HG02610 (cell line): ENCODE measurements around the gene TMEM238L.

Experiments used
- ATAC-seq: cut with Tn5 transposase; IDR thresholded peaks from one replicate; pipeline ENCODE4 v1.9.1; 2021; ENCODE audit warnings: mild to moderate bottlenecking, moderate library complexity; ENCODE audit not compliant: unreplicated experiment

Gene TMEM238L

DNA sequence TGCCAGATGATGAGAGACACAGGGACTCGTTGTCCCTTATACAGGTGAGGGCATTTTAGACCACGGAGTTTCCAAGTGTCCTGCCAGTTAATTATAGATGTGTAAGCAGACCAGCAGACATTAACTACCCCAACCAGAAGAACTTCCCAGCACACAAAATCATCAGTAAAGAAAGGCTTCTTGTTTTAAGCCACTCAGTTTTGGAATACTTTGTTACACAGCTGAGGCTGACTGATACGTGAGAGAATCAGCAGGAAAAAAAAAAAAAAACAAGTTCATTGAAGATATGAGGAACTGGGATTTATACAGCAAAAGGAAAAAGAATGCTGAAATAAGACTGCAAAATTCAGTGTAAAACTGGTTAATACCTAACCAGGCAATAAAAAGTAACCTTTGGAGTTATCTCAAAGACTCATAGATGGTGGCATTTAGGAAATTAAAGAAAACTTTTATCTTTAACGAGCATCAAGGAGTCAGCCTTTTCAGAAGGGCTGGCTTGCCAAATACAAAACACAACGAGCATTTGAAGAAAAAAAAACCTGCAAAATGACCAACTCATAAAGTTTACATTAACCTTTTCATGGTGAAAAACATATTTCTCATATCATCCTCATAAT, 28.1 kb downstream of the TMEM238L start:
- no peak for ATAC-seq

DNA sequence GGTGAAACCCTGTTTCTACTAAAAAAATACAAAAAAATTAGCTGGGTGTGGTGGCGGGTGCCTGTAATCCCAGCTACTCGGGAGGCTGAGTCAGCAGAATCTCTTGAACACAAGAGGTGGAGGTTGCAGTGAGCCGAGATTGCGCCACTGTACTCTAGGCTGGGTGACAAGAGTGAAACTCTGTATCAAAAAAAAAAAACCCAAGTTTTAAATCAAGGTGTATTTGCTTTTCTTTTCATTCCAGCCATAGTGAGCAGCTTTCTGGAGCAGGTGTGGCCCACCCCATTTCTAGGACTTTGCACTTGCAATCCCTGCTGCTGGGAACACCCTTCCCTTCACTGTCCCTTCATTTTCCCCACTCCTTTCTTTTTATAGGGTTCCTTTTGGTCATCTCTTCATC, 28.8 kb downstream of the TMEM238L start:
- ATAC-seq, result no peak

DNA sequence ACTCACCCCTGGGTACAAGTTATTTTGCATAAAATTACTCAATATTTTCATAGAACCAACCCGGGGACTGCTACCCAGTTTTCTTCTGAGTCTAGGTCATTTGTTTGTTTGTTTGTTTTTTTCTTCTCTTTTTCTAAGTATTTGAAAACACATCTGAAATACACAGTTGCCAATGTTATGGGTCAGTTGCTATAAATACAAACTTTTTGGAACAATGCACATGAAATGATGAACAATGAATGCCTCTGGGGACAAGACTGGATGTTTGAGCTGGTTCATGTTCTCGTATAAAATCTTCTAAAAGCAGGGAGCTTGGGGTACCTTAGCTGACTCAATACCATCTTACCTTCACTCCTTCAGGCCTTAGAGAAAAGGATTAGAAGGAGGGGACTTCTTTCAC, 30.5 kb downstream of the TMEM238L start:
- no peak for ATAC-seq

DNA sequence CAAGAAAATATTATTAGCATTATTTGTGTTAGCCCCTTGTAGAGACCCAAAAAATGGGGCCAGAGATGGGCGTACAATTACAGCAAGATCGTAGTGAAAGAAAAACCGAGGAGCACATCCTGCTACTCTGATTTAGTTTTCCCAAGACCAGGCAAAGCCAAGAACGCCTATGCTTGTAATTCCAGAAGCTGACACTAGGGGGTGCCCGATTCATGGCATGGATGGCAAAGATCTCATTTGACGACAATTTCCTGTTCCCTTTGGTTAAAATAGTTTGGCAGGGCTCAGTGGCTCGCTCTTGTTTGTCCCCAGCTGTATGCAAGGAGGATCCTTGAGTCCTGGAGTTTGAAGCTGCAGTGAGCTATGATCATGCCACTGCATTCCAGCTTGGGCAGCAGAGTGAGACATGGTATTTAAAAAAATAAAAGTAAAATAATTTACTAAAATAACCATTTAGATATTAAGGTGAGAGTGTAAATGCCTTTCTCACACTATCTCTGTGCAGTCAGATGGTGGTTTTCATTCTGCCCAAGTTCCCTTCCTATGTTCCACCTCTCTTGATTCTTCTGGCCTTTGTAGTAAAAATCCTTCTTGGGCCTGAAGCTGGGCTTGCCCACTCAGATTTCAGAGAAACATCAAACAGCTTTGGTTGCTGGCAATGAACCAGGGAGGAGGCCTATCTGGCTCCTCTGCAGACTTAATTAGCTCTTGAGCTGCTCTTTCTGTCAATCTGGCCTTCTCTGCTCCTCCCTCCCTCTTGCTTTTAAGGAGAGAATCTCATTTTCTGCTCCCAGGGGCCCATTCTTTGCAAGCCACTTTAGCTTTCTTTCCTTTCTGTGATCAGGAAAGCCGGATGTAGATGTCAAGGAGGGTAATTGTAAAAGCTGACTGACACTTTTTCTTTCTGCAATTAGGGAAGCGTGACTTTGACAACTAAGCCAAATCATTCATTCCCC, 31.2 kb downstream of the TMEM238L start:
- ATAC-seq, result no peak

DNA sequence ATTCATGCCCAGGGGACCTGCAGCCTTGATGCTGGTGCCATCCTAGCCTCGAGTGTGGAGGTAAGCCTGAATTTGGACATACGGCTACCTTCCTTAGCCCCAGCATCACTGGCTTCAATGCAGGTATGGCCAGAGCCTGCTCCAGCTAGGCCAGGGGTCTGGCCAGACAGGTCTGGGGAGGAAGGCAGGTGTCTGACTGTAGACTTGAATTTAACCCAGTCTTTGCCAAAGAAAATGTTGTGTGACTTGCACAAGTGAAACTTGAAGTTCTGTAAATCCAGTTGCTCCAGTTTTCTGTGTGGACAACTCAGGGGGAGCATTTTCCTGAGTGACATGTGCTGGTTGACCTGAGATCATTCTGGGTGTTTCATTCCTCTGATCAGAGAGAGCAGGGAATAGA, 32.8 kb downstream of the TMEM238L start:
- no peak for ATAC-seq

DNA sequence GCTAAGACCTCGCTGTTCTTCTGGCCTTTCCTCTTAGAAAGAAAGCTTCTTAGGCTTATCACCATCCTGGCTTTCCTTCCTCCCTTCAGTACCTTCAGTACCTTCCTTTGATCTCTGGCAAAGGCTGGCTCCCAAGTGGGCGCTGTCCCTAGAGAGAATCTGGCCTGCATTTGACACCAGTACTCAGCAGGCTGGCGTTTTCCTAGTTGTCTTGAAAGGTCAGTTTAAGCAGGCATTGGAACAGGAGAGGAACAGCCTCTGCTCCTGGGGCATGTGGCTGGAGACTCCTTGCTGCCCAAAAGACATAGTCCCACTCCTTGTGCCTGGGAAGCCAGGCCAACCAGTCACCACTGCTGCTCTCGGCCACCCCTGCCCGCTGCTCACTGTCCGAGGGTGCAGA, 34.1 kb downstream of the TMEM238L start:
- ATAC-seq, result no peak

DNA sequence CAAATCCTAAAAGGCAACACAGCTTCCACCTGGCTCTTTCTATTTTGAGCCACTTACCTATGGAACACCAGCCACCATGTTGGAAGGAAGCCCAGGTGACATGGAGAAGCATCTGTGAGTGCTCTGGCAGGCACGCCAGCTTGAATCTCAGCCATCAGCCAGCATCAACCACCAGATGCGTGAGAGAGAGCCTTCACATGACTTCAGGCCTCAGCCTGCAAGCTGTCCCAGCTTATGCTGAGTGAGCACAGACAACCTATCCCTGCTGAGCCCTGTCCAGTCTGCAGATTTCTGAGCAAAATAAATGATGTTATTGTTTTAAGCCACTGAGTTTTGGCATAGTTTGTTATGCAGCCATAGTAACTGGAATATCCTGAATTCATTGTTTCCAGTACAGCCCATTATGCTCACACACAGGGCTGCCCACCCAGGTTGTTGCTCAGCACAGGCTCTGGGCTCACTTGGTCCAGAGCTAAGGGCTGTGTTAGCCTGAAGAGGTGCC, 35.1 kb downstream of the TMEM238L start:
- no peak for ATAC-seq

DNA sequence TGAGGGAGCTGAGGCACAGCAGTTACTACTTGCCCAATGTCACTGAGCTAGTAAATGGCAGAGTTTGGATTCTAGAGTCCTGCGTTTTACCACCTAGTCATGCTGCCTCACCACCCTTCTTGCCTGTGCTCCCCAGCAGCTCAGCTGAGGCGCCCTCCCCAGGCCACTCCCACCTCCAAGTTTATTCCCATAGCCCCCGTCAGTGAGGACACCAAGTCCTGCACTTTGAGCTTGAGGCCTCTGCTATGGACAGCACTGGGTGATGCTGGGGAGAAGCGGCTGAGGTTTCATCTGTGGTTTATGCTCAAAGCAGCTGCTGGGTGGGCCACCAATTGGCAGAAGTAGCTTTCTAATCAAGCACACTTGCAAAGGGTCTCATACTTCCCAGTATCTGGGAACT, 36.7 kb downstream of the TMEM238L start:
- ATAC-seq, result no peak

DNA sequence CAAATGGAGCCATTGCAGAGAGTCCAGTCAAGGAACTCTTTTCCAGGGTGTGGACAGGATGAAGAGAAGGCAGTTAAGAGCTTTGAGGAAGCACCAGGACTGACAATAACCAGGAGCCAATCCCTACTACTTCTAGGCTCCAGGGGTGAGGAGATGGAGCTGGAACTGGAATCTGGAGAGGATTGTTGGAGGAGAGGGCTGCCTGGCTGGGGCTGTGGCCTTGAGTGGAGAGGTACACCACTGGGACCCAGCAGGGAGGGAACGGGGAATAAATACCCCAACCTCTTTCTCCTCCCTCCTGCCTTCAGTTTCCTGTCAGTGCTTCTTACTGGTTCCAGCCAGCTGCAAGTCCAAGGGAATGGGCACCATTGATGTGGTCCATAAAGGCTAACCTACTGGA, 41.9 kb downstream of the TMEM238L start:
- no peak for ATAC-seq

DNA sequence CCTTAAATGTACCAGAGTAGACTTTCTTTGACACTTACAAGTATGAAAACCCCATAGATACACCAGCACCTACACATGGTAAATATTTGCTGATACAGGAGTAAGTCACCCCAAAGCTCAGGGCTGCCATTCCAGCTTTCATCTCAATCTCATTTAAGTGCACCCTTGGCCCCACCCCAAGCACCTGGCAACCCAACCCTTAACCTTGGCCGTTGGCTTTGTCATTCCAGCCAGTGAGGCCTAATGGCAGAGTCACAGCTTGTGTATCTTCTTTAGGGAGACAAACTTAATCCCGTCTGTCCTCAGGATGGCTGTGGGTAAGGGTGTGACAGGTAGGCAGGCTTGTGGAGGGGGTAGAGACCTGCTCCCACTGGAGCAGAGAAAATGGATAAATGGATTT, 42.6 kb downstream of the TMEM238L start:
- ATAC-seq, result no peak

DNA sequence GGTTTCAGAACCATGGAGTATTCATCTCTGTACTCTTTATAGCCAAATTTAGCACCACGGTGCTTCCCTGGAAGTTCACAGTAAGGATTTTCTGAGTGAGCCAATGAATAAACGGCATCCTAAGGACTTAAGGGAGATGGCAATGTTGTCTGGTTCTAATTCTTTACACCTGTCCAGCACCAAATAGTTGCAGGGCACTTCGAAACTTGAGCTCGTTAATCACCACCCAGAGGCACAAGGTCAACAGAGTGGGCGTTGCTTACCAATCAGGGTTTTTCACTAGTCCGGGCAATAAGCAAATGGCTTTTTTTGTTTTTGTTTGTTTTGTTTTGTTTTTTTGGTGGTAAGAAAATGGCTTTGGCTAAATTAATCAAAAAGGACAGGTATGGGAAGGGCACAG, 45.8 kb downstream of the TMEM238L start:
- ATAC-seq, result no peak

DNA sequence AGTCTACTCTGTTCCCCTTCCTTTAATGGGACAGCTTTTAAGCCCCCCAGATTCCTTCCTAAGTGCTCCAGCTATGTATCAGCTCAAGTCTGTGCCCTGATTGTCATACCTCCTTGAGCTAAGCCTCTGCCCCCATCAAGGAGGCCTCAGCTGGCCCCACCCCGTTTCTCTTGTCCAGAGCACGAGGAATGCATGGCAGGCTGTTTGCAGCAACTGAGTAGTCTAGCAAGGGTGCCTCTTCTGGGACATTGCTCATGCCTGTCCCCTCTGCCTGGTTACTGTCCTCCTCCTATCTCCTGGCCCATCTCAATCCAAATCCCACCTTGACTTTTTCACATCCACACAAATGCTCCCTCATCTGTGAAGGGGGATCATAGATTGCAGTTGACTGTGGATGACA, 46.3 kb downstream of the TMEM238L start:
- no peak for ATAC-seq

DNA sequence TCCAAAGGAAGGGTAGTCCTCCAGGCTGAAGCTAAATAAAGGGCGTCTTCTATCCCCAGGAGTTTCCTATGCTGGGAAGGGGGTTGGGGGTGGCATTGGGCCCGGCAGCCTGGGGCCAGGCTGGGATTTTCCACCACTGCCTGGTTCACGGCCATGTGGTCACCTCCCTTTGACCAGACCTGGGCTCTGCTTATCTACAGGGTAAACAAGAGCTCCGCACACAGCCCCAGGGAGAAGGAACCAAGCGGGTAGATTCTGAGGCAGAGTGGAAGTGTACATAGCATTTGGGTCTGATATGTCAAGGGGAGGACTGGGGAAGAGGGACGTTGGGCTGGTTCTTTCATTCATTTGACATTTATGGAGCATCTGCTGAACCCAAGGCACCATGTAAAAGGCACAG, 46.8 kb downstream of the TMEM238L start:
- ATAC-seq, result no peak

DNA sequence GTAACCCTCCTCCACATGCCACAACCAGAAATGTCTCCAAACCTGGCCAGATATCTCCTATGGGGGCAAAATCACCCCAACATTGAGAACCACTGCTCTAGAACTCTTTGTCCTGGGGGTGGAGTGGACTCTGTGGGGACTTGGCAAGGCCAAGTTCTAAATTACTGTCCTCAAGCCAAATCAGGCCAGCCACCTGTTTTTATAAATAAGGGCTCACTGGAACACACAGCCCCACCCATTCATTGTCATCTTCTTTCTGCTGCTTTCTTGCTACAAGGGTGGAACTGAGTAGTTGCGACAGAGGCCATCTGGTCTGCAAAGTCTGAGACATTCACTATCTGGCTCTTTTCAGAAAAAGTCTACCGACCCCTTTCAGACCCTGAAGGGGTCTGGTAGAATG, 47.3 kb downstream of the TMEM238L start:
- no peak for ATAC-seq

DNA sequence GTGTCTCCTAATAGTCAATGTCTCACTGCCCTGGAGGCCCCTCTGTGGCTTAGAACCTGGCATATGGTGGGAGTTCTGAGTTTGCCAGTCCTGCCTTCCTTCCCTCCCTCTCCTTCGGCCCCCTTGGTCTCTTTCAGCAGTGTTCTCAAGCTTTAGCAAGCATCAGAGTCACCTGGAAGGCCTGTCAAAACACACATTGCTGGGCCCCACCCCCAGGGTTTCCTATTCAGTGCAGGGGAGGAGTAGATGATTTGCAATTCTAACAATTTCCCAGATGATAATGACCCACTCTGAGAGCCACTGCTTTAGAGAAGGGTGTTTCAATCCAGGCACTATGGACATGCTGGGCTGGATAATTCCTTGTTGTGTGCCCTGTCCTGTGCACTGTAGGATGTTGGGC, 47.7 kb downstream of the TMEM238L start:
- no peak for ATAC-seq

DNA sequence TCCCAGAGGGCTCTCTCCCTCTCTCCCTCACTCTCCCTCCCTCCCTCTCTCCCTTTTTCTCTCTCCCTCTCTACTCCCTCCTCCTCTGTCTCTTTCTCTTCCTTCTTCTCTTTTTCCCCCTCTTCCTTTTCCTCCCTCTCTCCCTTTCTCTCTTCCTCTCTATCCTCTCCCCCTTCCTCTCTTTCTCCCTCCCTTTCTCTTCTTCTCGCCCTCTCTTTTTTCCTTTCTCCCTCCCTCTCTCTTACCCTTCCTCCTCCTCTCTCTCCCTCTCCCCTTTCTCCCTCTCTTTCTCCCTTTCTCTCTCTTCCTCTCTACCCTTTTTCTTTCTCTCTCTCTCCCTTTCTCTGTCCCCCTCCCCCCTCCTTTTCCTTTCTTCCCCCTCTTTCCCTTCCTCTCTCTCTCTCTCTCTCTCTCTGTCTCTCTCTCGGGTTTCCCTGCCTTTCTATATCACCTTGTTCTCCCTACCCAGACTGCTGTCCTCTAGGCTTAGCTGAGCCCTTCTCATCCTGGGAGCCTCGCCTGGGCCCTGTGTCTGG, 48.2 kb downstream of the TMEM238L start:
- ATAC-seq, result no peak

DNA sequence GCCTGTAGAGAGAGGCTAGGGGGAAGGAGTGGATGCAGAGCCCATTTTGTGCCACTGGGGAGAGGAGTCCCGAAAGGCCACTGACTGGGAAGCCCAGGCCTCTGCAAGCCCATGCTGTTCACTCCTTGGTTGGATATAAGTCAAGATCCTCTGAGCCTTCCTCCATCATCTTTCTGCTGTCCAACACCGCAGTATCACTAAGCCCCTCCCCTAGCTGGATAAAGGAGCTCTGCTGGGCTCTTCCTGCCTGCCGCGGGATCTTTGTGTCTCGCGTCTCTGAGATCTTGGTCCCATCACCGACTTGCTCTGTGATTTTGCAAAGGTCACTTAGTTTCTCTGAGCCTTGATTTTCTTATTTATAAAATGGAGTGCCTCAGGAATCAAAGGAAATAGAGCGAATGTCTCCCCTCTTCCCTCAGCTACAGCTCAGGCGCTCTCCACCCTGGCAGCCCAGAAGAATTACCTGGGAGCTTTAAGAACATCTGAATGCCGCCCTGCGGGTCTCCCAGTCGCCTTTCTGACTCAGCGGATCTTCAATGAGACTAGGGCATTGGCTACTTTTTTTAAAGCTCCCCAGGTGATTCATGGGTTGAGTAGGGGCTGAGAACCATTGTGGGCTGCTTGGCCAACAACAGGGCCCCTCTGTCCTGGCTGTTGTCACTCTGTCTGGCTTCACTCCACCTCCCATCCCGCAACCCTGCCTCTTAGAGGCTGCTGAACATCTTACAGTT, 48.9 kb downstream of the TMEM238L start:
- no peak for ATAC-seq

DNA sequence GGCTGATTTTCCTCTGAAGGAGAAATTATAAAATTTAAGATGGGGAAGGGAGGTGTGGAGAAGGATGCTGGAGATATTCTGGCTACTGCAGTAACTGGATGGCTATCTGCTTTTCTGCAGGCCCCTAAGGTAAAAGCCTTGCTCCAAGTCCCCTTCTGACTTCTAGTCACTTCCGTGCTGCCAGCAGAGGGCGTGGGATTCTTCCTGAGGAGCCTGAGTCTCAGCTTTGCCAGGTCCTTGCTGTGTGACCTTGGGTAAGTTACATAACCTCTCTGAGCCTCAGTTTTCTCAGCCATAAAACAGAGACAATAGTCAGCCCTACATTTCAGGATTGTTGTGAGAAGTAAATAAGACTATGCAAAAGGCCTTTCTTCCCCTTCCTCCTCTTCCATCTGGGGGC, 49.8 kb downstream of the TMEM238L start:
- ATAC-seq, result no peak

DNA sequence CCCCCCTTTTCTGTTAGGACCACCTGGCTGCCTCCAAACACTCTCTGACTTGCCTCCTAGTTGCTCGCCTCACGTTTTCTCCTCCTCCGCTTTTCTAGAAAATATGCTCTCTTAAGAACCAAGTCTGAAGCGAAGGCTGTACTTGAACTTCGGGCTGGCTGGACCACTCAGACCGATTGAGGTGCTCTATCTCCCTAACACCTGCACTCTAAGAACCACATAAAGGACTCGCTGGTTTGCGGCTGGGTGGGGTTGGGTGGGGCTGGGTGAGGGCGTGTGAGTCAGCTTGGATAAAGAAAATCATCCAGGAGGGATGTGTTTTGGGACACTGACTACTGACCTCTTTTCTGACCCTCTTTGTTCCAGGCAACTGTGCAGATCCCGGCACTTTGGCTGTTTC, 51.2 kb downstream of the TMEM238L start:
- no peak for ATAC-seq

DNA sequence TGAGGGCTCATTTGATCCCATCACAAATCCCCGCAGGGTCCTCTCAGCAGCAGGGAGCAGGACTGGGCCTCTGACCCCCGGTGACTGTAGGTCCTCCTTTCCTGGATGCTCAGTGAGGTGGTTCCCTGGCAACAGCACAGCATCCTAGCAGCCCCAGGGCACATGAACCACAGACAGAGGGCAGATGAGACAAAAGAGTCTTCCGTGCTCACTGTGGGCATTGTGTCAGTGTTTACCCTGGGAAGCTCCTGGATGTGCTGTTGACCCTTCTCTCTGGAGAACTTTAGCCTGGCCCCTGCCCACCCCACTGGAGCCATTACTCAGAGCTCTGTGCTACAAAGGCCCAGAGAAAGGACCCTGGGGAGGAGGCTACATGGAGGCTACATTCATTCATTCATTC, 52.3 kb downstream of the TMEM238L start:
- no peak for ATAC-seq

DNA sequence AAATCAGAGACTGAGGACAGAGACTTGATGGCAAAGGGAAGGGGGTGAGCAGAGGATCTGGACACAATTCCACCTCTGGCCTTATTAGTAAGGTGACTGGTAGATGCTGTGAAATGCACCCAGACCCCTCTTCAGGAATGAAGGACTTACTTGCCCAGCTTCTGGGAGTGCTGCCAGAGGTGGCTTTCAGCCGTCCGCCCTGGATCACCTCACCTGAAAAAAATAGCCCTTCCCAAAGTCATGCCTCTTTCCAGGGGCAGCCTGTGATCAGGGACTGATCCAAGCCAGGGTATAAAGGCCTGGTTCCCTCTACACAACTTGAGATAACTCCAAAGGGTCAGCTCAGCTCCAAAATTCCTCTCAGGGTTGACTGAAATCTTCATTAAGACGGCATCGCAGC, 53.7 kb downstream of the TMEM238L start:
- no peak for ATAC-seq
